ENCODE data around the gene MACF1.

Gene MACF1

DNA sequence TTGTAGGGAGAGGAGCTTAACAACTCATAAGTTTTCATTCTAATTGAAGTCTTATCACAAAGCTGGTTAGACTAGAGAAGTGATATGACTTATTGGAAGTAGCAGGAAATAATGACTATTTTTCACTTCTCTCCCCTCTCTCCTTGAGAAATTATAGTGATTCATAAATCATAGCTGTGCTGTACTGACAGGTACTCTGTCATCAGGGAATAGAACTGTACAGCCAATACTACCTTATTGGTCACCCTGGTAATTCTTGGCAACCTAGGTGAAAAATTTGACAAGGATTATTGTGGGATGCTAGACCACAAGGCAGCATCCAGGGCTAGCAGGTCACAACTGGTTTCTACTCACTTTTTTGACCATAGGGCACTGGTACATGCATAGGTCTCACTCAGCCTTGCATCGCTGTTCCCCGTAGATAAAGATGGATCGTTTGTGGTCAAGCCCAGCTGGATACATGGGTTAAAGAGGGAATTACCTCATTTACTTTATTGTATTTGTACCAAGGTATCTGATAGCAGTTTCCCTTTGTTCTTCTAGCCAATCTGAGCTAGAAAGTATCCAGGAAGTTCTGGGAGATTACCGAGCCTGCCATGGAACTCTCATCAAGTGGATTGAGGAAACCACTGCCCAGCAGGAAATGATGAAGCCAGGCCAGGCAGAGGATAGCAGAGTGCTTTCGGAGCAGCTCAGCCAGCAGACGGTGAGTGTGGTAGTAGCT lies 113.6 kb downstream of the MACF1 start:
- DNase-seq, result no peak

DNA sequence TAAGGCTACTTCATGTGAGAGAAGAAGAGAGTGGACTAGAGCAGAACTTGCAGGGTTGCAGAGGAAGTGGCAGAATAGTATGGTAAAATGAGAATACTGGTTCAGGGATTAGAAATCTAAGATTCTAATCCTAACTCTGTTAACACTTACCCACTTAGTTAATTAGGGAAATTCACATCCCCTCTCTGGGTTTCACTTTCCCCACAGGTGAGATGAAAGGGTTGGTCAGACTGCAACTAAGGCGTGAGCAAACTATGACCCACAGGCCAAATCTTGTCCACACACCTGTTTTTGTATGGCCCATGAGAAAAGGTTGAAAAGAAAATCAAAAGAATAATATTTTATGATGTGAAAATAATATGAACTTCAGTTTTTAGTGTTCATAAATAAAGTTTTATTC lies 117.5 kb downstream of the MACF1 start:
- DNase-seq, result no peak

DNA sequence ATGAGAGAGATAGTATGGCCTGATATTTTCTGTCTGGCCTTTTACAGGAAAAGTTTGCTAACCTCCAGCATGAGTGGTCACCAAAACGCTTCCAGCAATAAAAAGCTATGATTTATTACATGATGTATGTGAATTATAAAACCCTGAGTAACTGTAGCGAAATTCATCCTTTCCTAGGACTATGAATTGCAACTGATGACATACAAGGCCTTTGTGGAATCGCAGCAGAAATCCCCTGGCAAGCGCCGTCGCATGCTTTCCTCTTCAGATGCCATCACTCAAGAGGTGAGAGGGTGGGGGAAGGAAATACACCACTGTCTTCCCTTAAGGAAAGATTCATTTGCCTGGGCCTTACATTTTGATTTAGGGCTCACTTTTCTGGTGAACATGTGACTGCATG lies 117.9 kb downstream of the MACF1 start:
- no peak for DNase-seq

DNA sequence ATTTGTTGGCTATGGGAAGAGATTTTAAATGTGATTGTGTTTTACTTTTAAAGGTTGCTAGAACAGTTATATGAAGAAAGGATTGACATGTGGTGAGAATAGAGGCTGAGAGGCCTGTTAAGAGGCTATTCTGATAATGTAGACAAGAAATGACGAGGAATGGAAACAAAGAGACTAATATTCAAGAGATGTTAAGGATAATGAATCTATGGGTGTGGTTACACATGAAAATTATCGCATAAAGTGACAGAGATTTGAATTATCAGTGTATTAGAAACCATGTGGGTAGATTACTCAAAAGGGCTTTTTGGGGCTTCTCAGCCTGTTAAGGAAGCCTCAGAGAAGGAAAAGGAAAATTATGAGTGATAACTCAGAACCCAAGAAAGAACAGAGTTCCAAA lies 120.4 kb downstream of the MACF1 start:
- no peak for DNase-seq

DNA sequence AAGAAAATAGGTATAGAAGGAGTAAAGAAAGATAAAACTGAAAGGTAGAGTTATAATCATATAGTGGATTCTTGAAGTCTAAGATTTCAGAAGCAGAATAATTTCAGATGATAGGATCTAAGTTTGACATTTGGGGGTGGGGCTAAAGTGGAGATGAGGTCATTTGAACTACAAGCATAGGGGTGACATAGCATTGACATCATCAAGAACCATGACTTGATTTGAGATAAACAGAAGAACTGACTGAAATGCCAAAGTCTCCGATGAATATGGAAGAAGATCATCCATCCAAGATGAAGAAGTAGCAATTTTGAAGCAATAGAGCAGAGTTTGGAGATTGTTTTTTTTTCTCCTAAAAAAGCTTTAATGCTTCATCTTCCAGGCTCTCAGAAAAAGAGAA lies 122.3 kb downstream of the MACF1 start:
- no peak for DNase-seq

DNA sequence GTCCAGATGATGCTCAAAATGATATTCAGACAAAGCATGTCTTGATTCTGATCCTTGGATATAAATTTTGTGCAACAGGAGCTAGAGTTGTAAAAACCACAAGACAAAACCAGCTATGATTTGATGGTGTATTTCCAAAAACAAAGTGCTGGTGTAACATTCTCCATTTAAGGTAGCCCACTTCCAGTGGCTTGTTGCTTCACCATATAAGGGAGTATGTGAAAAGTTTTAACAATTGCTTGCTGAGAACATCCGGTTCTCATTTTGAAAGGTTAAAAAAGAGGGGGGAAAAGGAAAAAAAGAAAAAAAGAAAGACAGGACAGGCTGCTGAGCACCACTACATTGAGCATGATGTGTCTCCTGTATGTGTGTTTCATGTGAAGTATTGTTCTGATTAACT lies 123.6 kb downstream of the MACF1 start:
- no peak for DNase-seq

DNA sequence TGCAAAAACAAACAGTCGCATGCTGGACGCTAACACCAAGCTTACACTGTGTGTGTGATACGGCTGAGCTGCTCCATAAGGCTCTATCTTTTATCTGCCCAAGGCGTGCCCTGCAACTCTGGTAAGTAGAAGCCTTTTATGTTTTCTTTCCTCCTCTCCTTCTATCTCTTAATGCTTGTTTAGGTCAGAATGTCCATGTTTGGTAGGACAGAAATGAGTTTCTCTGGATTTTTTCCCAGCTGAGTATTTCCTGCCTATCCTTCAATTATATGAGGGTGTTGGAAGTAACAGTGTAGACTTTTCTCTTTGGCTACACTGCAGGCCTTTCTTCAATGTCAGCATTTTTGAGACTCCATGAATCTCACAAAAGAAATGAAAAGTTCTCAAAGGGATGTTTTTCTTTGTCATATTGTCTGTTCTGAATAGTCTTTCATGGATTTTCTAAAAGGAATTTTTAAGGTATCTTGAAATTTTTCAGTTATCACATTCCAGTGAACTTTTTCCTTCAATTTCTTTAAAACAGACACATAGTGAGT lies 124.2 kb downstream of the MACF1 start:
- no peak for DNase-seq

DNA sequence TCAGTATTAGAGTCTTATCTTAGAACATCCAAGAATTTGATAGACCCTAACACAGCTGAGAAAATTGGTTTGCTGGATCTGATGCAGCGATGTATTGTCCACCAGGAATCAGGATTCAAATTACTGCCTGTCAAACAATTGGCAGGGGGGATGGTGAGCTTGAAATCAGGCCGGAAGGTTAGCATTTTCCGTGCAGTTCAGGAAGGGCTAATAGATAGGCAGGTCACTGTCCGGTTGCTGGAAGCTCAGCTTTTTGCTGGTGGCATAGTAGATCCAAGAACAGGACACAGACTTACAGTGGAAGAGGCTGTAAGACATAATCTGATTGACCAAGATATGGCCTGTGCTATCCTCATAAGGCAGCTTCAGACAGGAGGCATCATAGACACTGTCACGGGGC lies 127.2 kb downstream of the MACF1 start:
- no peak for DNase-seq

DNA sequence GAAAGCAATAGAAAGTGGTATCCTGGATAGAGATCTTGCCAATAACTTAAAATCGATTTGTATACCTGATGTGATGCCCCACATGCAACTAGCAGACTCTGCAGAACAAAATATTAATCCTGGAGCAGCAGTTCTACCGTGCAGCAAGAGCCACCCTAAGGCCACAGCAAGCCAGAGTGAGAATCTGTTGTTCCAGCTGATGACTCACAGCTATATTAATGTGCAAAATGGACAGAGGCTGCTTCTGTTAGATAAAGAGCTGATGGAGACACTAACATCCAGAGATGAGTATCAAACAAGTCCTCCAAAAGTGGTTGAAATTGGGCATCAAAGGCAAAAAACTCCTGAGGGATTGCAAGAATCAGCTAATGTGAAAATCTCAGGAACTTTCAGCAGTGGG lies 127.8 kb downstream of the MACF1 start:
- no peak for DNase-seq

DNA sequence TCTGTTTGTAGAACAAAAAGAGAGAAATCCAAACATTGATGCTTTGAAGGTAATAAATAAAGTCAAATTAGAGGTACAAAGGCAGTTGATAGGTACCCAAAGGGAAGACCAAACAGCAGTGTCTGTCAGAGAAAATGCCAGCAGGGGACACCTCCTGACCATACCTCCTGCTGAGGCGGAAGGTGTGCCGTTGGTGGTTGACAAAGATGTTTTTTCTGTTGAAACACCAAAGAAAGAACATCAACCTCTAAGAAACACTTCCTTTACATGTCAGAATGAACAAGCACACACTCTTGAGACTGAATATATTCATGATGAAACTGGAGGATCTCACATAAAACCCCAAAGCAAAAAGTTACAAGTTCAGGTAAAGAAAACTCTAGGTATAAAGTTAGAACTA lies 128.3 kb downstream of the MACF1 start:
- DNase-seq, result no peak

DNA sequence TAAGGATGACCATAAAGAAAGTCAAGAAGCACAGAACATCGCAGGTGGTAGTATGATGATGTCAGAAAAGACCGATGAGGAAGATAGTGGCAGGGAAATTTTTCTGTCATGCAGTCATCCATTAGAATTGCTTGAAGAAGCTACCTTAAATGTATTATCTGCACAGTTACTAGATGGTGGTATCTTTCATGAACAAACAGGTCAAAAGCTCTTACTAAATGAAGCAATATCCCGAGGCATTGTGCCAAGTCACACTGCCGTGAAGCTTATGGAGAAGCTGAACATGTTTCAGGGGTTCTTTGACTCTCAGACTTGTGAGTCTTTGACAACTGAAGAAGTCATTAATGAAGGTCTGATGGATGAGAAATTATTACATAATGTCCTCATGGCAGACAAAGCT lies 128.8 kb downstream of the MACF1 start:
- DNase-seq, result no peak

DNA sequence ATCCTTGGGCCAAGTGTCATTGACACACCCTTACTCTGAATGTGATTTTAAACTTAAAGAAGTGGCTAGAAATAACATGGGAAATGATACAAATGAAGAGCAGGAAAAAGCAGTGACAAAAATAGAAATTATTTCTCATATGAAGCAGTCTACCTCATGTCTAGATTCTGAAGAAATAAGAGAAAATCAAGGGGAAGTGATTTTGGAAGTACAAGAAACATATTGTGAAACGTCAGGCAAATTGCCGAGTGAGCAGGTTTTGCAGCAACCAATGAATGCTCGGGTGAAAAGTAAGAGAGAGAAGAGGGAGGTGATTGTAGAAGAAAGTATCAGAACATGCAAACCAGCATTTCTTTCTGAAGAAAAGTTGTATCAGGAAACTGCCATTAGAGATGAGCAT lies 130.7 kb downstream of the MACF1 start:
- no peak for DNase-seq

DNA sequence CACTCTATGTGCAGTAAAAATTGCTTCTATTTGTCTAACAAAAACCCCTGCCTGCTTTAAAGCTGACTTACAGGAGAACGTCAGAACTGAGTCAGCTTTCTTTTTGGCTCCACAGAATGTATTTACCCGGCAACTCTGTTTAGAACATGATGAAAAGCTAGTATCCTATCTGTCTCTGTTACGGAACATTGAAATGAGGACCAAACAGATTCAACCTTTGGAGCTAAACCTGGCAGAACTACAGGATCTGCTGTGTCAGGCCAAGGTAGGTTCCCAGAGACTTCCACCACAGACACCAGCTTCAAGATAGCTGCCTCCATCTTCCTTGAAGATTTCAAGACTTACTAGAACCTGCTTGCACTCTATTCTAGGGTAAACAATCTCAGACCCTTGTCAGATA lies 132.6 kb downstream of the MACF1 start:
- no peak for DNase-seq

DNA sequence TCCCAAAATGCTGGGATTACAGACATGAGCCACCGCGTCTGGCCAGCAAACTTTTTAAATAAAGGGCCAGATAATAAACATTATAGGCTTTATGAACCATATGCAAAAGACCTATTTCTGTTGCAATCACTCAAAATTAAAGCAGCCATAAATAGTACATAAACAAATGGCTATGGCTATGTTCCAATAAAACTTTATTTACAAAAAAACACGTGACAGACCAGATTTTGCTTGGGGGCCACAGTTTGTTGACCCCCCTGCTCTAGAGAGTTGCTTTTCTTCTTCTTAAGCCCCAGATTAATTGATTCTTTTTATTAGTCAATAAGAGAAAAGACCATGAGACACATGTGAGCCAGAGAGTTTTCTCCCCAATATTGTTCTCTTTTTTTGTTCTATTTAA lies 138.3 kb downstream of the MACF1 start:
- no peak for DNase-seq

DNA sequence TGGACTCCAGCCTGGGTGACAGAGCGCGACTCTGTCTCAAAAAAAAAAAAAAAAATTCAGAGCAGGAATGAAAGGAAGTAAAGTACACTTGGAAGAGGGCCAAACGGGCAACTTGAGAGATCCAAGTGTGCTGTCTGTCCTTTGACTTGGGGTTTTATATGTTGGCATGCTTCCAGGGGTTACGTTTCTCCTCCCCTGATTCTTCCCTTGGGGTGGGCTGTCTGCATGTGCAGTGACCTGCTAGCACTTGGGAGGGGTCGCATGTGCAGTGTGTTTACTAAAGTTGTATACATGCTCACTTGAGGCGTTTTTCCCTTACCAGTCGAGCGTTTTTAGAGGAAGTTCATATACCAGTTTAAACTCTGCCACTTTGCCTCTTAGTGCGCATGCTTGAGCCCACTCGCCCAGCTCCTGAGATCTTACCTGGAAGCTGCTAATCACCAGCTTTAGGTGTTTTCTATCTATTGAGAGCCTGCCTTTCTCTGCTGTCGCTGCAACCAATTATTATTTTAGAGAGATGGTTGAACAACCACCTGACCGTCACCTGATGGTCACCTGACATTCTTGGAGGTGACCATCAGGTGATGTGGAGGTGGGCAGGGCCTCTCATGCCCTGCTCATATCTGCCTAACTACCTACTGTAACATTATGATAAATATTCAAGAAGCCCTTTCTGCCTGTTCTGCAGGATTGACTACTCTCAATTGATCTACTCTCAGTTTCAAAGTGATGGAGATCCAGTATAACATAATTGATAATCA lies 140.1 kb downstream of the MACF1 start:
- no peak for DNase-seq

DNA sequence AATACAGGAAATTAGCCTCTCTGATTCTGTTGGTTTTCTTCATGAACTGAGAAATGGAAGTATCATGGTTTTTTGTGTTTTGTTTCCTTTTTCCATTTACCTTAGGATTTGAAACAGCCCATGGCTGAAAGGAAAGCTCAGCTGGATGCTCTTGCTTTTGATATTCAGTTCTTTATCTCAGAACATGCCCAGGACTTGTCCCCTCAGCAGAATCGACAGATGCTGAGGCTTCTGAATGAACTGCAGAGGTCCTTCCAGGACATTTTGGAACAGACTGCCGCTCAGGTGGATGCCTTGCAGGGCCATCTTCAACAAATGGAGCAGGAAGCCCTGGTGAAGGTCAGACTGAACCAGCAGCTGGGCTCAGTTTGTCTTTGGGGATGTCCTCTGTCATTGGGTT lies 142.4 kb downstream of the MACF1 start:
- DNase-seq, result no peak

DNA sequence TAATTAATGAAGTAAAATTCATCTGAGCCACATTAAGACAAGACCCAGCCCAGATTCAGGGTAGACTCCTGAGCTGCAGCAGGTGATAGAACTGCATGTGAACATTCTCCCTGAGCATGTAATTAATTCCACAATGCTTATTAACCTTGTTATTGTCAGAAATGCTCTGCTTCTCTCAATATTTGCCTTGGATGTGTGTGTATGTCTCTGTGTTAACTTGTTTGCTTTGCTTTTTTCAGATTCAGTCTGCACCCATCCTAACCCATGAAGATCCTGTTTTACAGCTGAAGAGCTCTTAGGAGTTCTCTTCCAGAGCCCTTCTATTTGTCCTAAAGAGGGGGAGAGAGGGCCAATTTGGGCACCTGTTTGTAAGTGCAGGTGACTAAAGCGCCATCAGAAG lies 143.8 kb downstream of the MACF1 start:
- DNase-seq, result no peak

DNA sequence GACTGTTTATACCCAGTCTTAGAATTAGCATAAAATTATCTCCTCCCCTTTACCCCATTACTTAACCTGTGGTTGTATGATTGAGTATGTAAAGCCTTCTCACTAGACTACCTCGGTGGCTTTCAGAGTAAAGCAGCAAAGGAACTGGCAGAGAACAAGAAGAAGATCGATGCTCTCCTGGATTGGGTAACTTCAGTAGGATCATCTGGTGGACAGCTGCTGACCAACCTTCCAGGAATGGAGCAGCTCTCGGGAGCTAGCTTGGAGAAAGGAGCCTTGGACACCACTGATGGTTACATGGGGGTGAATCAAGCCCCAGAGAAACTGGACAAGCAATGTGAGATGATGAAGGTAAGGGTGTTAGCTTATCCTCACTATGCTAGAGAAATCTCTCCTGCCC lies 148.4 kb downstream of the MACF1 start:
- DNase-seq, result no peak

DNA sequence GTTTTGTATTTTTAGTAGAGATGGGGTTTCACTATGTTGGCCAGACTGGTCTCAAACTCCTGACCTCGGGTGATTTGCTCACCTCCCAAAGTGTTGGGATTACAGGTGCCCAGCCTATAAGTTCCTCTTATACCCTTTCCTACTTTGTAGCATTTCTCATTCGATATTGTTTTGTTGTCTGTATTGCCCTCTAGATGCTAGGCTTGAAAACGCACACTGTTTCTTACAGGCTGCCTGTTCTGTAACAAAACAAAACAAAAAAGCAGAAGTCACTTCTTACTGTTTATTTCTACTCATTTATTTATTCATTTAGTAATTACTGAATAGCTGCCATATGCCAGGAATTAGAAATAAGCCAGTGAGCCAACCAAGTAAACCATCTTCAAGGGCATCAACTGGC lies 150.1 kb downstream of the MACF1 start:
- DNase-seq, result no peak

DNA sequence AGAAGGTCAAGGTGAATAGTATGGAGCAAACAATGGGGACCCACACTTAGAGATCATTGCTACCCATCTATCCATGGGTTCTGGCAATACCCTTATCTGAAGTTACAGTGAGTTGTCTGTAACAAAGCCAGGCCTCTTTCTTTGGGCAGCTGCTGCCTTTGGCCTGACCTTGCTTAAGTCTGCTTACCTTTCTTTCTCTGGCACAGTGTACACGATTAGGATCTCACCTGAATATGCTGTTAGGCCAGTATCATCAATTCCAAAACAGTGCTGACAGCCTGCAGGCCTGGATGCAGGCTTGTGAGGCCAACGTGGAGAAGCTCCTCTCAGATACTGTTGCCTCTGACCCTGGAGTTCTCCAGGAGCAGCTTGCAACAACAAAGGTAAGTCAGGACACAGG lies 154.0 kb downstream of the MACF1 start:
- DNase-seq, result no peak

DNA sequence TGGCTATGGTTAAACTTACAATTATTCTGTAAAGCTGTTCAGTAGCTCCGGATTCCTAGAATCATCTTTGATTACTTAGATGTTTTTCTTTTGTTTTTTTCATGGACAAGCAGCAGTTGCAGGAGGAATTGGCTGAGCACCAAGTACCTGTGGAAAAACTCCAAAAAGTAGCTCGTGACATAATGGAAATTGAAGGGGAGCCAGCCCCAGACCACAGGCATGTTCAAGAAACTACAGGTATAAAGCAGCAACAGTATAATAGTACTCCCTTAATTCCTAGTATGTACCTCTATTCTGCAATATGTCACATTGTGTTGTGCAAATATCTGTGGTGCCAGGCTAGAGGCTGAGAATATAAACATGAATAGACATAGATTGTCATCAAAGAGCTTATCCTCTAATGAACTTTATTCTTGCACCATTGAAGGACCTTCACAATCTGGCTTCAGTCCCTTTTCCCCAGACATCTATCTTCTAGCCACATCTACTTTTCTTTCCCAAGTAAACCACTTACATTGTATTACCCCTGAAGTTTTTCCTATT lies 154.6 kb downstream of the MACF1 start:
- no peak for DNase-seq

DNA sequence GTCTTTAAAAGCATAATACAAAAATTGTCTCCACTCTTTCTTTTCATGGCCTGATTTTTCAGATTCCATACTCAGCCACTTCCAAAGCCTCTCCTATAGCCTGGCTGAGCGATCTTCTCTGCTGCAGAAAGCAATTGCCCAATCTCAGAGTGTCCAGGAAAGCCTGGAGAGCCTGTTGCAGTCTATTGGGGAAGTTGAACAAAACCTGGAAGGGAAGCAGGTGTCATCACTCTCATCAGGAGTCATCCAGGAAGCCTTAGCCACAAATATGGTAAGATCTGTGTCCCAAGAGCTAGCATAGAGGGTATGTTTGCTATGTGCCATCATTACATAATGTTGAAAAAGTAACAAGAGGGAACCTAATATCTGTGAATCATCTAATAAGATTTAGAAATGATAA lies 156.2 kb downstream of the MACF1 start:
- DNase-seq, result no peak

DNA sequence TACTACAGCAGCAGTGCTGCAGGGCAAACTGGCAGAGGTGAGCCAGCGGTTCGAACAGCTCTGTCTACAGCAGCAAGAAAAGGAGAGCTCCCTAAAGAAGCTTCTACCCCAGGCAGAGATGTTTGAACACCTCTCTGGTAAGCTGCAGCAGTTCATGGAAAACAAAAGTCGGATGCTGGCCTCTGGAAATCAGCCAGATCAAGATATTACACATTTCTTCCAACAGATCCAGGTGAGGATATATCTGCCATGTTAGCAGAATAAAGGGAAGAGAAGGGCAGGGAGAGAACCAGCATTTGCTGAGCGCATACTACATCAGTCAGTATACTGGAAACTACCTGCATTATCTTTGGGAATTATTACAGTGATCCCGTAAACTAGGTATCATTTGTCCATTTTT lies 157.0 kb downstream of the MACF1 start:
- no peak for DNase-seq

DNA sequence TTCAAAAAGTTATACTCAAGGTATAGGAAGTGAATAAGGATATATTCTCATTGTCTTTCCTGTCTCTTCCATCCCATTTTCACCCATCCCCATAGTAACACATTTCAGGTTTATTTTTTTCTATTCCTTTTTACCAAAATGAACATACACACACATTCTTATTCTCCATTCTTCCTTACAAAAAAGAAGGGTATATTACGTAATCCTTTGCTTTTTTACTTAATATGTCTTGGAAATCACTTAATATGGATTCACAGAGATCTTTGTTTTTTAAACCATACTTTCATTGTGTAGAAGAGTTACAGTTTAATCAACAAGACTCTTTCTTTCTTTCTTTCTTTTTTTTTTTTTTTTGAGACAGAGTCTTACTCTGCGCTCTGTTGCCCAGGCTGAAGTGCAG lies 158.8 kb downstream of the MACF1 start:
- no peak for DNase-seq
